ENCODE data around the gene PCDHAC1. TPM values are rescaled to one million over a fixed set of nuclear protein-coding genes. Genes with fewer than 3 reads are reported as not detected.
A peak's percentile ranks its signal among the peaks of the same experiment; 100 is the strongest.

Gene PCDHAC1
- total RNA-seq, 1 donor from 2014 or later: 2.9 TPM

DNA sequence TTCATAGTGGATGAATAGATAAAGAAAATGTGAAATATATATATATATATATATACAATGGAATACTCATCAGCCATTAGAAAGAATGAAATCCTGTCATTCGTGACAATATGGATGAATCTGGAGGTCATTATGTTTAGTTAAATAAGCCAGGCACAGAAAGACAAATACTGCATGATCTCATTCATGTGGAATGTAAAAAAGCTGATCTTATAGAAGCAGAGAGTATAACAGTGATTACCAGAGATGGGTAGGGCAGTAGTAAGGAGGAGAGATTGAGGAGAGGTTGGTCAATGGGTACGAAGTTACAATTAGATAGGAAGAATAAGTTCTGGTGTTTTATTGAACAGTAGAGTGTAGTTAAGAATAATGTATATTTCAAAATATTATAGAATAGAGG, 20.5 kb downstream of the PCDHAC1 start:
- Histone ChIP-seq H2AFZ (replicated peaks) (no peak overlapping the region), H3K4me1 (no peaks in the 10 kb centered on the region), H3K79me2 (ENCODE audit: low read depth) (no peaks in the 10 kb centered on the region), H4K20me1 (ENCODE audit: low read depth) (no peaks in the 10 kb centered on the region), H3K4me3 (no peak overlapping the region), H3K9me3 (ENCODE audit: low read depth) (peaks cover 4% of the 10 kb centered on the region), H3K36me3 (no peaks in the 10 kb centered on the region), H3K9ac (no peak overlapping the region), H3F3A (ENCODE audit: low read depth) (no peaks in the 10 kb centered on the region), H3K27ac (no peak overlapping the region), H3K4me2 (no peak overlapping the region), H3K27me3 (no peaks in the 10 kb centered on the region)
- H3K9me3 Mint-ChIP-seq: peaks cover 13% of the 10 kb centered on the region
- H3K36me3 Mint-ChIP-seq: peaks cover 3% of the 10 kb centered on the region
- H3K4me3 Mint-ChIP-seq: no peak overlapping the region
- H3K4me1 Mint-ChIP-seq: no peaks in the 10 kb centered on the region
- no peaks in the 10 kb centered on the region for H3K27me3 Mint-ChIP-seq (ENCODE audit: insufficient read depth, low read depth)
- H3K27ac Mint-ChIP-seq: no peak overlapping the region
- no peak for DNase-seq (ENCODE audit: low spot score)
- TF ChIP-seq EZH2phosphoT487 (IDR thresholded peaks at IDR 0.05) (no peak), CTCF (IDR thresholded peaks at IDR 0.05) (no peak), EZH2 (IDR thresholded peaks at IDR 0.05) (no peak)

- TF ChIP-seq CTCF (IDR thresholded peaks at IDR 0.05) (no peak), EZH2phosphoT487 (IDR thresholded peaks at IDR 0.05) (no peak), EZH2 (IDR thresholded peaks at IDR 0.05) (no peak)
- H3K4me3 Mint-ChIP-seq: no peak overlapping the region
These were observed 25.5 kb downstream of the PCDHAC1 start for GRCh38 chr5:140951636-140952035.

GRCh38 chr5:140953234-140953633, 27.1 kb downstream of the PCDHAC1 start:
- Histone ChIP-seq H3K79me2 (ENCODE audit: low read depth) (no peaks in the 10 kb centered on the region), H3F3A (ENCODE audit: low read depth) (no peaks in the 10 kb centered on the region), H2AFZ (replicated peaks) (no peak overlapping the region), H3K9me3 (ENCODE audit: low read depth) (no peaks in the 10 kb centered on the region), H3K9ac (no peak overlapping the region), H3K4me1 (no peaks in the 10 kb centered on the region), H3K36me3 (no peaks in the 10 kb centered on the region), H3K4me2 (no peak overlapping the region), H3K27me3 (no peaks in the 10 kb centered on the region), H4K20me1 (ENCODE audit: low read depth) (no peaks in the 10 kb centered on the region), H3K27ac (no peak overlapping the region), H3K4me3 (no peak overlapping the region)
- H3K4me3 Mint-ChIP-seq: no peak overlapping the region
- H3K9me3 Mint-ChIP-seq: peaks cover 20% of the 10 kb centered on the region
- no peak overlapping the region for H3K27ac Mint-ChIP-seq
- peaks cover 3% of the 10 kb centered on the region for H3K36me3 Mint-ChIP-seq
- H3K27me3 Mint-ChIP-seq (ENCODE audit: insufficient read depth, low read depth): no peaks in the 10 kb centered on the region
- H3K4me1 Mint-ChIP-seq: no peaks in the 10 kb centered on the region
- no peak for TF ChIP-seq CTCF (IDR thresholded peaks at IDR 0.05)
- no peak for TF ChIP-seq EZH2phosphoT487 (IDR thresholded peaks at IDR 0.05)
- TF ChIP-seq EZH2 (IDR thresholded peaks at IDR 0.05): no peak
- DNase-seq (ENCODE audit: low spot score): peak; percentile 13

More at GRCh38 chr5:140951636-140952035, 25.5 kb downstream of the PCDHAC1 start:
- no peak for DNase-seq (ENCODE audit: low spot score)
- Histone ChIP-seq H3F3A (ENCODE audit: low read depth) (no peaks in the 10 kb centered on the region), H3K36me3 (no peaks in the 10 kb centered on the region), H3K27ac (no peak overlapping the region), H3K4me1 (no peaks in the 10 kb centered on the region), H3K9me3 (ENCODE audit: low read depth) (no peaks in the 10 kb centered on the region), H3K9ac (no peak overlapping the region), H4K20me1 (ENCODE audit: low read depth) (no peaks in the 10 kb centered on the region), H2AFZ (replicated peaks) (no peak overlapping the region), H3K4me2 (no peak overlapping the region), H3K79me2 (ENCODE audit: low read depth) (no peaks in the 10 kb centered on the region), H3K4me3 (no peak overlapping the region), H3K27me3 (no peaks in the 10 kb centered on the region)
- no peak overlapping the region for H3K27ac Mint-ChIP-seq
- no peaks in the 10 kb centered on the region for H3K27me3 Mint-ChIP-seq (ENCODE audit: insufficient read depth, low read depth)
- H3K36me3 Mint-ChIP-seq: peaks cover 3% of the 10 kb centered on the region
- no peaks in the 10 kb centered on the region for H3K4me1 Mint-ChIP-seq
- peaks cover 20% of the 10 kb centered on the region for H3K9me3 Mint-ChIP-seq

Data from neural progenitor cell (in vitro differentiated cells).